Stimulated activated CD4-positive, alpha-beta T cell treated with anti-CD3 and anti-CD28 coated beads, Interleukin-2, amount 100 ng/mL, for 48 hours (primary cell): Measurements from ENCODE around the gene PRR33.
A peak's percentile ranks its signal among the peaks of the same experiment; 100 is the strongest.

Experiments
- DNase-seq, 2 donors: peaks; one replicate each; pipeline ENCODE4 v3.0.0-alpha.2; 2020

Gene PRR33

DNA sequence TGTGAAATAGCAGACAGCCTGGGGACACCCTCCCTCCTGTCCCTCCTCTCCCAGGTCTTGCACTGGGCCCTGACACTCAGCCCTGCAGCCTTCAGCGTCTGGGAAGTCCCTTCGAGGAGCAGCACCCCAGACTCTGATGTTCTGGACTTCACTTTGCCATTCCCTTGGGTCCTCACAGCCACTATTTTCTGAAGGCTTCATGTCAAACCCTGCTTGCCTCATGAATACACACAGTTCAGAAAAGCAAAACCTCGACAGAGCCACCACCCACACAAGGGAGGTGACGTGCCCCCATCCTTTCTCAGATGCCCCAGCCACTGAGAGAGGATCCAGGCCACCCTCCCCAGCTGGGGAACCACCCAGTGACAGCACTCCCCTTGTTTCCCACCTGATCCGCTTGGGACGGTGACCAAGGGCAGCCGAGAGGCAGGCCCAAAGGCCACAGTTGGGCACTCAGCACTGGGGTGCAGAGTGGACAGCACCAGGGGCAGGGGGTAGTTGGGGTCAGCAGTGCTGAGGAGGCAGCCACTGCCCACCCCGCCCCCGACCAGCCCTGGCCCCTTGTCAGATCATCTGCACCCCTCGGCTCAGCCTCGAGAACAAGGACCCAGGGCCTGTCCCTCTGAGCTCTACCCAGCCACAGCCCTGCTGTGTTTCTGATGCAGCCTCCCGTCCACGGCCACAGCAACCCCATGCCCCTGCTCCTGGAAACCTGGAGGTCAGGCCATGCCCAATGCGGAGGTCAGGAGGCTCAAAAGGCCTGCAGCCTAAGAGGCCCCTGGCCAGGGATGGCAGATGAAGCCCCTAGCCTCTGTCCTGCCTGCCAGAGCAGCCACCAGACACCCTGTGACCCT lies 24.7 kb upstream of the PRR33 start:
- DNase-seq, result no peak

DNA sequence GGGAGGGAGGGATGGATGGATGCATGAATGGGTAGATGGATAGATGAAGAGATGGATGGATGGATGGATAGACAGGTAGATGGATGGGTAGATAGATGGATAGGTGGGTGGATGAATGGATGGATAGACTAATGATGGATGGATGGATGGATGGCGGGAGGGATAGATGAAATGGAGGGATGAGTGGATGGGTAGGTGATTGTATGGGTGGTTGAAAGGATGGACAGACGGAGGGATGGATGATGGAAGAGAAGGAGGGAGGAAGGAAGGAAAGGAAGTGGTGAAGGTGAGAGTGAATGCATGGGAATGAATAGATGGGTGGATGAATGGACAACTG lies 24.1 kb upstream of the PRR33 start:
- no peak for DNase-seq

DNA sequence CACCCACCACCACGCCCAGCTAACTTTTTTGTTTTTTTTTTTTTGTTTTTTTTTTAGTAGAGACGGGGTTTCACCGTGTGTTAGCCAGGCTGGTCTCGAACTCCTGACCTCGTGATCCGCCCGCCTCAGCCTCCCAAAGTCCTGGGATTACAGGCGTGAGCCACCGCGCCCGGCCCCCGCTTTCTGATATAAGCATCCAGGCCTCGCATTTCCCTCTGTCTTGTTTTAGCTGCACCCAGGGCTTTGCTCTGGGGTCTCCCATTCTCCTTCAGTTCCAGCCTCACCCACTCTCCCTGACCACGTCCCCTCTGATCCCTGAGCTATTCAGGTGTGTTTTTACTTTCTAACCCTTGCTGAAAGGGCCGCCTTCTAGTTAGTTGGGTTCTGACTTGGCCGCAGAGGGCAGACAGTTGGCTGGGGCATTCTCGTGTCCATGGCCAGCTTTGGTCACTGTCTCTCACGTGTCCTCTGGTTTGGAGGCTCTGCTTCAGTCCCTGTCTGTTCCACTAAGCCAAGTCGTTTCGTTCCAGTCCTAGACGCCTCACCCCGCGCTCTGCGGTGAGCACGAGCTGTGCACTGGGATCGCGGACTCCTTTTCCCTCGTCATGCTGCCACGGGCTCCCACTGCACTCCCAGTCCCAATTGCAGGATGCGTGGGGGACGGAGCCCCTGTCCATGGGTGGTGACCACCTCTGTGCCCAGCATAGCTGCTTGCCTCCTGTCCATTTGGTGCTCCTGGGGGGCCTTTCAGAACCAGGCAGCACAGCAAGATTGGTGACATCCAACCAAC lies 21.8 kb upstream of the PRR33 start:
- no peak for DNase-seq

DNA sequence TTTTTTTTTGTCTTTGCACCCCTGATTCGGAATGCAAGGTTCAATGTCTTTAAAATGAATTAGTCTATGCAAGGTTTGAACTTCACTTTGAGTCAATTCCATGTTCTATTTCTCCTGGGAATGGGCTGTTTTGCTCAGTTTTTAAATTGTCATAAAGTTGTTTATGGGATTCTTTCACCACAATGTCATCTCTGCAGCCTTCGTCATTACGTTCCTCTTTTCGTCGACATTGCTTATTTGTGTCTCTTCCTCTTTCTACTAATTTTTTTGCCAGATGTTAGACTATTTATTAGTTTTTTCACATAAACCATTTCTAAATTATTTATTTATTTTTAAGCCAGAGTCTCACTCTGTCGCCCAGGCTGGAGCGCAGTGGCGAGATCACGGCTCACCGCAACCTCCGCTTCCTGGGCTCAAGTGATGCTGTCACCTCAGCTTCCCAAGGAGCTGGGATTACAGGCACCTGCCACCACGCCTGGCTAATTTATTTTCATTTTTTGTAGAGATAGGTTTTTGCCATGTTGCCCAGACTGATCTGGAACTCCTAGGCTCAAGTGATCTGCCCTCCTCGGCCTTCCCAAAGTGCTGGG lies 20.7 kb upstream of the PRR33 start:
- DNase-seq, result no peak

DNA sequence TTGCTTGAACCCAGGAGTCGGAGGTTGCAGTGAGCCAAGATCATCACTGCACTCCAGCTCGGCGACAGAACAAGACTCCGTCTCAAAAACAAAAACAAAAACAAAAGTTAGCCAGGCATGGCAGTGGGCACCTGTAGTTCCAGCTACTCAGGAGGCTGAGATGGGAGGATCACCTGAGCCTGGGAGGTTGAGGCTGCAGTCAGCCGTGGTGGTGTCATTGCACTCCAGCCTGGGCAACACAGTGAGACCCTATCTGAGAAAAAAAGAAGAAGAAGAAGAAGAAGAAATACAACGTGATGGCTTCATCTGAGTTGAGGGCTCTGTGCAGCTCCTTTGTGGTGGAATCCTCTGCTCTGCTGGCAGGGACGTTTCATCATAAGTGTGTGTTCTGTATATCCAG lies 17.8 kb upstream of the PRR33 start:
- DNase-seq, result no peak

DNA sequence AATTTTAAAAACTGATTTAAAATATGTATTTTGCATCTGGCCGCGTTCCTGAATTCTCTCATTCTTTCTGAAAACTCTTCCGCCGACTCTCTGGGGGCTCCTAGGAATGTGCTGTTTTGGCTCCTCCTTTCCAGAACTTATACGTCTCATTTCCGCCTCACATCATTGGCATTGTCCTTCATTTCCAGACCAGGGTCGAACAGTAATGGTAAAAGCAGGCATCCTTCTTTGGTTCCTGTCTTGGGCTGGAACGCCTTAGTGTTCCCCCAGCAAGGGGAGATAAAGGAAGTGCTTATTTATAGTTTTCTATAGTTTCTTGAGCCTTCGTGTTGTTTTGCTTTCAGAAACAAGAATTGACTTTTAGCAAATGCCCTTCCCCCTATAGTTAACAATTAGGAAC lies 16.9 kb upstream of the PRR33 start:
- no peak for DNase-seq

DNA sequence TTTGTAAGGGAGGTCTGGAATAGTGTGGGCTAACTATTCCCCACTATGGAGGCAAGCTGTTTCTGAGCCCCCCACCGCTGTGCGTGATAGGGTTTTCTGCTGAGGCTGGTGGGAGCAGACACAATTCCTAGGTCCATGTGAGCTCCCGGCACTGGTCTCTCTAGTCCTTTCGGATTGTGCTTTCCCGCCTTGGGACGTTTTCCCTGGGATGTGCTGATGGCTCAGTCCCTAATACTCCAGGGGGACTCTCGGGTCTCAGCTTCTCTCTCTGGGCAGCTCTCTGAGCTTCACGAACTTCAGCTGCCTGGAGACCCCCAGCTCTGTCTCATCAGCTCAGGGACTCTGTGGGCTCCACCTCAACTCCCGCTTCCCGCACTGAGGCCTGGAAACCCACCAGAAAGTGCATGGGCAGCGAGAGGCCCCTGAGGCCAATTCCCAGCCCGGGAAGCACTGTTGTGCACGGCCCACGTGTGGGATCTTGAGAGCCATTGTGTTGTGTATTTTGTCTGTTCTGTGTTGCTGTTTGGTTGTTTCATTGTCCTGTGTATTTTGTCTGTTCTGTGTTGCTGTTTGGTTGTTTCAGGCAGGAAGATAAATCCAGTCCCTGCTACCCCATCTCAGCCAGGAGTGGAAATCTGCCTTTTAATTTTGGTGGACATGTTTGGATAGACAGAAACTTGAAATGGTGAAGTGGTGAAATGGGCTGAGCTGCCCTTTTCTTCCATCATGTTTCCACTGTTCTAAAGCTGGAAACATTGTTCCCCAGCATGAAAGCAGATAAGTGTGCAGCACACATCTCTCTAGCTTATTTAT lies 15.1 kb upstream of the PRR33 start:
- no peak for DNase-seq

DNA sequence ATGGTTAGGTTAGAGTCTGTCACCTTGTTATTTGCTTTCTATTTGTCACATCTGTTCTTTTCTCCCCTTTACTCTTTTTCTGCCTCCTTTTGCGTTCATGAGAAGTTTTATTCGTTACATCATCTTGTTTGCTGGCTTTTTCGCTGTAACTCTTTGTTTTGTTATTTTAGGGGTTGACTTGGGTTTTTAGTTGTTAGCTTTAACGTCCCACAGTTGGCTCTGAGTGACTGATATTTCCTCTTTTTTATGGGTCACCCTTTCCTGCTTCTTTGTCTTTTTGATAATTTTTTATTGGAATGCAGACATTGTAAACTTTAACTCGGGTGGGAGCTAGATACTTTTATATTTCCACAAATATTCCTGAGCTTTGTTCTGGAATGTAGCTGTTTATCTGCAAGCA lies 14.5 kb upstream of the PRR33 start:
- no peak for DNase-seq

DNA sequence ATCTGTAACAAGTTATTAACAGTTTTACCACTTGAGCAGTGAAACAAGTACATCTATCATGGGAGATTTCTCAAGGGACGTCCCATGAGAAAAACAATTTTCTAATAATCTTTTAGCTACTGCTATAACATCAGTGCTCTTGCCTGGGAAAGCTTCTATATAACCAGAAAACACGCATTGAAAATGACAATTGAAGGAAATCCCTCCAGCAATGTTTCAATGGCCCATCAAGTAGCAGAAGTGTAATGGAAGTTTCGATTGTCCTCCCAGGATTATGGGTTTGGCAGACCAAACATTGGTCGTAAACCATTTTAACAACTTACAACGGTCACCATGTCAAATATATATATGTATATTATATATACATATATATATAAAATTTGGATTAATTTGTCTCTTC lies 8.0 kb upstream of the PRR33 start:
- DNase-seq, result no peak

DNA sequence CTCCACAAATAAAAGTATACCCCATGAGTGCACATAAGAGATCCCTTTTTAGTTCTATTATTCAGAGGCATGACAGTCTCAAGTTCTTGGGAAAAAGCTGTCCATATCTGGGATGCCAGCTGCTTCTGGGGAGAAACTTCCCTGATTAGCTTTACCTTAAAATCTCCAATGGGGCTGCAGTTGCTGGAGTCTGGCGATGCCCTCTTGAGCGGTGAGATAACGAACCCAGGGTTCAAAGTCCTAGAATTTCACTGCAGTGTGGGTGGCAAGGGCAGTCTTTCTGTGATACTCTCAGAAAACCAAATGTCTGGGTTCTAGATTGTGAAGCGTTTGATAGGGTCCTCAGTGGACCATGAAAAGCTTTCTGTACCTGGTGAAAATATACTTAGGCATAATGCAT lies 7.4 kb upstream of the PRR33 start:
- no peak for DNase-seq

DNA sequence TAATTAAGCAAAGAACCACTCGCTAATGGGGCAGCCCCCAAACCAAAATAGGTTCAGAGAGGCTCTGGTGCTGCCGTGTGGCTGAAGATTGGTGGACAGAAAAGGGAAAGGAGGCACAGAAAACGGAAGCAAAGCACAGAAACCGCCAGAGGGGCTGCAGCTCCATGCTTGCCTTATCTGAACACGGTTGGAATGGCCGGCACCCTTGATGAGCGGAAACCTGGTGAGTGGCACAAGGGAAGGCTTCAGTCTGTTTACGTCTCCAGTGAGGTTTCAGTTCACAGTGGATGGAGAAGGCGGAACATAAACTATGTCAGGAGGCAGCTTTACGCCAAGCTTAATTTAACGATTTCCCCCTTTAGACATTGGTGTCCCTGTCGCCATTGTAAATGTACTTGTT lies 5.2 kb upstream of the PRR33 start:
- no peak for DNase-seq

DNA sequence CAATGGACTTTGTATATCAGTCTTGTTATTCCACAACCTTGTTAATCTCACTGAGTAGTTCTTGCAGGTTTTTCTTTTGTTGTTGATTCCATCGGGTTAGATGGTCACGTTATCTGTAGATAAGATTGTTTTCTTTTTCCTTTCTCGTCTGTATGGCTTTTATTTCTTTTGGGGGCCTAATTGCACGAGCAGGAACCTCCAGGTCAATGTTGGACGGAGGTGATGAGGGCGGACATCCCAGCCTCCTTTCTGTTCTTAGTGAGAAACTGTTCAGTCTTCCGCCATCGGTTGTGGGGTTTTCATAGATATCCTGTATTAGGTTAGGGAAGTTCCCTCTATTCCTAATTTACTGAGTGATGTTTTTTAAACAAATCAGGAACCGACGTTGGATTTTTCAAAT lies 4.8 kb upstream of the PRR33 start:
- no peak for DNase-seq

DNA sequence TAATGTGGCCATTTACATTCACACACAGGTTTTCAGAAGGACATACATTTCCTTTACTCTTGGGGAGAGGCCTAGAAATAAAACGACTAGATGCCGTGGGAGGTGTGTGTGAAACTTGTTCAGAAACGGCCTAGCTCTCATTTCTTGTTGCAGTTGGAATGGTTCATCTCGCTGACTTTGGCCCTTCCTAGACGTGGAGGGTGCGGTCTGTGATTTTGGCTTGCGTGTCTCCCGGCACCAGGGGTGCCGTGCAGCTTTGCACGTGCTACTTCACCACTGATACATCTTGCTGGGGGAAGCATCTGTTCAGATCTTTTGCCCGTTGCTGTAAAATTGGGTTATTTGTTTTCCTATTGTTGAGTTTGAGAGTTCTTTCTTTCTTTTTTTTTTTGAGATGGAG lies 3.1 kb upstream of the PRR33 start:
- DNase-seq, result no peak

DNA sequence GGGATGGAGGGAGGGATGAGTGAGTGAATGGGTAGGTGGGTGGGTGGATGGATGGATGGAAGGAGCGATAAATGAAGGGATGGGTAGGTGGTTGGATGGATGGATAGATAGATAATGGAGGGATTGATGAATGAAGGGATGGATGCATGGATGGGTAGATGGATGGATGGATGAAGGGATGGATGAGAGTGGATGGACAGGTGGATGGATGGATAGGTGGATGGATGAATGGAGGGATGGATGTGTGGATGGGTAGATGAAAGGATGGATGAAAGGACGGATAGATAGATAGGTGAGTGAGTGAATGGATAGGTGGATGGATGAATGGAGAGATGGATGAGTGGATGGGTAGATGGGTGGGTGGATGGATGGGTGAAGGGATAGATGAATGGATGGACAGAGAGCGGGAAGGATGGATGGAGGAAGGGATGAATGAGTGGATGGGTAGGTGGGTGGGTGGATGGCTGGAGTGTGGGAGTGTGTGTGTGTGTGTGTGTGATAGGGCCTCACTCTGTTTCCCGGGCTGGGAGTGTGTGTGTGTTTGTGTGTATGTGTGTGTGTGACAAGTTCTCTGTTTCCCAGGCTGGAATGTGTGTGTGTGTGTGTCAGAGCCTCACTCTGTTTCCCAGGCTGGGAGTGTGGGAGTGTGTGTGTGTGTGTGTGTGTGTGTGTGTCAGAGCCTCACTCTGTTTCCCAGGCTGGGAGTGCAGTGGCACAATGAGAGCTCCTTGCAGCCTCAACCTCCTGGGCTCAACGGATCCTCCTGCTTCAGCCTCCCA lies 2.1 kb upstream of the PRR33 start:
- DNase-seq, result no peak

DNA sequence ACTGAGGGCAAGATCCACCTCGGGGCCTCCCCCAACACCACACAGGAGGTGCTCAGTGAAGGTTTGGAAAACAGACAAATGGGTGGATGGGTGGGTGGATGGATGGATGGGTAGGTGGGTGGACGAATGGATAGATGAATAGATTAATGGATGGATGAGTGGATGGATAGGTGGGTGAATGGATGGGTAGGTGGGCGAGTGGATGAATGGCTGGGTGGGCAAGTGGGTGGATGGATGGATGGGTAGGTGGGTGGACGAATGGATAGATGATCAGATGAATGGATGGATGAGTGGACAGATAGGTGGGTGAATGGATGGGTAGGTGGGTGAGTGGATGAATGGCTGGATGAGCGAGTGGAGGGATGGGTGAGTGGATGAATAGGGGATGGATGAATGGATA lies 863 bp upstream of the PRR33 start:
- DNase-seq, result no peak

DNA sequence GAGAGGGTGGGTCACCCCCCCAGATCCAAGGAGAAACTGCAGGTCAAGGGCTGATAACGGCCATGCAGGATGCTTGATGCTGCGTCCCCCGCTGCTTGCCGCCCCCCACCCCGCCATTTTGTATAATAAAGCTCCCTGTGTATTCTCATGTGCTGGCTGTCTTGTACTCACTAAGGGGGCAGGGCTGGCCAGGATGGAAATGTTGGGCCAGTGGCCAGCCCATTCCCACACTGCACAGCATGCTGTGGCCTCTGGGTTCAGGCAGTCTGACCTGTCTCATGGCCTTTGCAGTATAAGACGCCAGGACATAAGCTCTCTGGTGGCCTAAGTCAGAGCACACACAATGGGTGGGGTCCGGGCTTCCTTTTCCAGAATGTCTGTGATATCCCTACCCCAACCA lies 421 bp upstream of the PRR33 start:
- DNase-seq, result no peak

DNA sequence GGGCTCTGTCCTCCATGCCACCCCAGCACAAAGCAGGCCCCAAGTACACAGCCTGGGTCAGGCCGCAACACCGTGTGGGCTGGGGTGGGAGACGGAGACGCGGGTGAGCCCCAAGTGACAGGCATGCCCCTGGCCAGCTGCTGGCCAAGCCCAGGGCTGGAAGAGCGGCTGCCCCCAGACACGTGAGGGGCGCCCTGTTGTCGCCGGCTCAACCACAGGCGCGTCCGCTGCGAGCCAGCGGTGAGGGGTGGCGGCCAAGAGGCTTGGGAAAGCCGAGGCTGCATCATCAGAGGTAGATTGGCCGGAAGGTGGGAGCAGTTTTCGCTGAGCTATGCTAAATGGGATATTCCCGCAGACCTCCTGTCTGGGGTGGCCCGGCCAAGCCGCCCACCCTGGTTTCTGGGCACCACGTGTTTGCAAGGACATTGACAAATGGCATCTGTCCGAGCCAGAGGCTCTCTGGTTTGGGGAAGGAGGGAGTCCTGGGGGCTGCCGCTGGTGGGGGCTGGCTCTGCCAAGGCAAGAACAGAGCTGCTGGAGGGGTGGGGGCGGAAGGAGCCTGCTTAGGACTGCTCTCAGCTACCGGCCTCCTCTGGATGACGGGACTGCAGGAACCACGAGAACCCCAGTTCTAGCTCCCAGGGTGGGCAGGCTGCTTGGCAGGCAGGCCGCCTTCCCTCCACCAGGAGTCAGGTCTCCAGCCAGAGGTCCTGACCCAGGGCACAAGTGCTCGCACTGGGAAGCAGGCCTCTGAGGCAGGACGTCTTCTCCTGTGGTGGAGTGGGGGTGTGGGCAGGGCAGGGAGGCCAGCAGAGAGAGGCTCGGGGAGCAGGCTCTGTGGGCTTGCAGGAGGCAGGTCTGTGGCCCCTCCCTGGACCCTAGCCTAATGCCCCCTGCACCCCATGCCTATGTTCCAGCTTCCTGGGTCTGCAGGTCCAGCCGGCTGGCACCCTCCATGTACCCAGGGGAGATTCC lies 552 bp downstream of the PRR33 start:
- no peak for DNase-seq

DNA sequence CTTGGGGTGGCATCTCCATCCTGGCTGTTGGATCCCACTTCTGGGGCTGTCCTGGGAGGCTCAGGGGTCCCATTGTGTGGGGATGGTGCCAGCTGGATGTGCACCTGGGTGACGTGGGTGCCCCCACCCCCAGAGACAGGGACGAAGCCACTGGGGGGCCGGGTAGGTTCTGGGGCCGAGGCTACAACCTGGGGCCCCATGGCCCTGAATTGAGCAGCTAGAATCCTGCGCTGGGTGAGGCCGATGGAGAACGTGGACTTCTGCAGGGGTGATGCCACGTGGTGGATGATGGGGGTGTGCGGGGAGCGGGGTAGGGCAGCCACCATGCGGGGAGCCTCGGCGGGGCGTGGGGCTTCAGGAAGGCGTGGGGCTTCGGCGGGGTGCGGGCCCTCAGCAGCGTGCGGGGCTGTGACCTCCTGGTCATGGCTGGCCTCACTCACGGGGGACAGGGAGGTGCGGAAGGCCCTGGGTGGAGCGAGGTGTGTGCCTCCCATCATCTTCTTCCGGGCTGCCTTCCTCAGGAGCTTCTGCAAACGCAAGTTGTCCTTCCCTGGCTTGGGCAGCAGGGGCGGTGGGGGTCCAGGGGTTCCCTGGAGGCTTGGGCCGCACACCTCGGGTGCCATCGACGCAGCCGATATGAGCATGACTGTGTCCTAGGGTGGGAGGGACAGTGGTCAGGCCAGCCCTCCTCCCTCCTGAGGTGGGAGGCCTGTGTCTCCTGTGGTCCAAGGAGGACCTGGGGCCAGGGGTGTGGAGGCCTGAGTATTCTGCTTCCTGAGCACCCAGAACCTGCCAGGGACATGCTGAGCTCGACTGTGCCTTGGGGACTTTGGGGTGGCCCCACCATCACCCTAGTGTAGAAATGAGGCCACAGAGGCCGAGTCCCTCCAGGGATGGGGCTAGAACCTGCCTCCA lies 1.5 kb downstream of the PRR33 start:
- DNase-seq, result no peak

DNA sequence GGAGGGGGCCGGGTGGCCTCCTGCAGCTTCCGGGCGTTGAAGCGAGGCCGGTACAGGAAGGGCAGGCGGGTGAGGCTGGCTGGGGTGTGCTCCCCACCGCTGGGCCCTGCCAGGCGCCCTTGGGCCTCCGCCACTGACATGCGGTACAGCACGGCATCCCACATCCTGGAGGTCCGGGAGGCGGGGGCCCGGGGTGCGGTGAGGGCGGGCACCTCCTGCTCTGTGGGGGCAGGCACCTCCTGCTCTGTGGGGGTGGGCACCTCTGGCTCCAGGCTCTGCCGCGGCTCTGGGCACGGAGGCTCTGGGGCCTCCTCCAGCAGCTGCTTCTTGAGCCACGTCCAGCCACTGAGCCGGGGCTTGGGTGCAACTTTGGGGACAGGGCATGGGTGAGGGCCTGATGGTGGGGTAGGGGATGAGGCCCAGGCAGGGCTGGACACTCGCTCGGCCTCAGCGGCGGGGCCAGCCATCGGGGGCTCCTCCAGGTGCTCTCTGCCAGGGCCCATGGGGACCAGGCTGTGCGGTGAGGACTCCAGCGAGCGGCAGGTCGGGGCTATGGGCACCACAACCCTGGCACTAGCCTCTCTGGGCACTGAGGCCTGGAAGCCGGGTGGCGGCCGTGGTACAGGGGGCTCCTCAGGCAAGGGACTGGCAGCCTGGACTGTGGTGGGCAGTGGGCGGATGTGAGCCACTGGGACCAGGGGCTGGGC lies 2.3 kb downstream of the PRR33 start:
- peak; percentile 47 to 64 for DNase-seq
